ENCODE data around the gene GYPB.
"Not testable (repeated sequence)": the region's sequence is repeated elsewhere in the genome, so short reads cannot be mapped to it uniquely, and the experiment has no call there.

Gene GYPB

GRCh38 chr4:144049495-144050424, 30.6 kb upstream of the GYPB start:
- H3K79me2 ChIP-seq (ENCODE audit: insufficient read depth, low read length); H3K27me3 ChIP-seq (ENCODE audit: insufficient read depth, low read length); H3K36me3 ChIP-seq (ENCODE audit: insufficient read depth, low read length); H4K20me1 ChIP-seq (ENCODE audit: insufficient read depth, low read length); H2AFZ ChIP-seq (ENCODE audit: low read length); H3K9me2 ChIP-seq (ENCODE audit: low read depth, low read length); H3K9ac ChIP-seq (ENCODE audit: low read length); H3K4me2 ChIP-seq (ENCODE audit: low read length); H3F3A ChIP-seq (ENCODE audit: insufficient read depth, low read length); H3K4me3 ChIP-seq (ENCODE audit: low read depth, low read length, poor library complexity, severe bottlenecking); H3K4me1 ChIP-seq (ENCODE audit: insufficient read depth, low read length, severe bottlenecking); H3K27ac ChIP-seq (ENCODE audit: low read depth, low read length, poor library complexity, severe bottlenecking); H3K9me3 ChIP-seq (ENCODE audit: low read length): not testable (repeated sequence)

DNA sequence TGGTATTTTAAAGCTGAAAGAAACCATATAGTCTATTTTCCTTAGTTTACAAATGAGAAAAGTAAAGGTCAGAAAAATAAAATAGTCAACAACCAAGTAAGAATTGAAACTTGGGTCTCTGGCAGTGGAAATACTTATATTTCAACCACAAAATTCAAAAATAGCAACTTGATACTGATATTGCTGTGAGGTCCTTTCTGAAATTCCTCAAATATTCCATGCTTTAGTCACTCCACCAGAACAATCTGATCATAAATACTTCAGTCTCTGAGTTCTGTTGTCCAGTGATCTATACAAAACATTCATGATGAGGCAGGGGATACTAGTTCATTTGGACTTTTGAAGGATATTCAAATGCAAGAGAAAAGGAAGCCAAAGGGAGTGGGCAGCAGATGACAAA, 25.8 kb upstream of the GYPB start:
- not testable (repeated sequence) for H3F3A ChIP-seq (ENCODE audit: insufficient read depth, low read length); H3K27me3 ChIP-seq (ENCODE audit: insufficient read depth, low read length); H3K79me2 ChIP-seq (ENCODE audit: insufficient read depth, low read length); H2AFZ ChIP-seq (ENCODE audit: low read length); H3K9ac ChIP-seq (ENCODE audit: low read length); H3K9me3 ChIP-seq (ENCODE audit: low read length); H3K27ac ChIP-seq (ENCODE audit: low read depth, low read length, poor library complexity, severe bottlenecking); H3K36me3 ChIP-seq (ENCODE audit: insufficient read depth, low read length); H3K4me1 ChIP-seq (ENCODE audit: insufficient read depth, low read length, severe bottlenecking); H3K4me2 ChIP-seq (ENCODE audit: low read length); H3K4me3 ChIP-seq (ENCODE audit: low read depth, low read length, poor library complexity, severe bottlenecking); H4K20me1 ChIP-seq (ENCODE audit: insufficient read depth, low read length); H3K9me2 ChIP-seq (ENCODE audit: low read depth, low read length)

DNA sequence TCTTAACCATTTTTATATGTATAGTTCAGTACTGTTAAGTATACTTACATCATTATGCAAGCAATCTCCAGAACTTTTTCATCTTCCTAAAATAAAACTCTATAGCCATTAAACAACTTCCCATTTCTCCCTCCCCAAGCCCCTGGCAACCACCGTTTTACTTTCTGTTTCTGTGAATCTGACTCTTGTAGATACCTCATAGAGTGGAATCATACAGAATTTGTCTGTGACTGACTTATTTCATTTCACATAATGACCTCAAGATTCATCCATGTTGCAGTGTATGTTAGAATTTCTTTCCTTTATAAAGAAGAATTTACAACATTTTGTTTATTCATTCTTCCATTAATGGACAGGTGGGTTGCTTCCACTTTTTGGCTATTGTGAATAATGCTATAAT, 13.4 kb upstream of the GYPB start:
- H3K9me3 ChIP-seq (ENCODE audit: low read length); H3K27me3 ChIP-seq (ENCODE audit: insufficient read depth, low read length); H3F3A ChIP-seq (ENCODE audit: insufficient read depth, low read length); H3K4me1 ChIP-seq (ENCODE audit: insufficient read depth, low read length, severe bottlenecking); H2AFZ ChIP-seq (ENCODE audit: low read length); H3K79me2 ChIP-seq (ENCODE audit: insufficient read depth, low read length); H3K9me2 ChIP-seq (ENCODE audit: low read depth, low read length); H4K20me1 ChIP-seq (ENCODE audit: insufficient read depth, low read length); H3K9ac ChIP-seq (ENCODE audit: low read length); H3K36me3 ChIP-seq (ENCODE audit: insufficient read depth, low read length); H3K4me2 ChIP-seq (ENCODE audit: low read length); H3K4me3 ChIP-seq (ENCODE audit: low read depth, low read length, poor library complexity, severe bottlenecking); H3K27ac ChIP-seq (ENCODE audit: low read depth, low read length, poor library complexity, severe bottlenecking): not testable (repeated sequence)

DNA sequence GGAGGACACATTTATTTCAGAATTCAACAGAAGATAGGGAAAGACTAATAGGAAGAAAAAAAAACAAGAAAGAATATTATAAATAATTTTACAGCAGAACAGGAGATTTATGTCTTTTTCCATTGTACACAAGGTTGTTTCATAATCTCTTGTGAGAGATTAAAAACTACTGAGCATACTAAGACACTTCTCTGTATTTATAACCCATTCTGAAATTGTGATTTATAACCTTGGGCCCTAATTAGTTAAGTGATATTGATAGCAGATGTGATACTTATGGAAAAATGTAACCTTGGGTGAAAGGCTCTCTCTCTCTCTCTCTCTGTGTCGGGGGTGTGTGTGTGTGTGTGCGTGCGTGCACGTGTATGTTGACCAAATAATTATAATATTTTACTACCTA, 12.7 kb upstream of the GYPB start:
- H3K9me2 ChIP-seq (ENCODE audit: low read depth, low read length); H4K20me1 ChIP-seq (ENCODE audit: insufficient read depth, low read length); H3K27ac ChIP-seq (ENCODE audit: low read depth, low read length, poor library complexity, severe bottlenecking); H3K36me3 ChIP-seq (ENCODE audit: insufficient read depth, low read length); H3K4me2 ChIP-seq (ENCODE audit: low read length); H3K4me3 ChIP-seq (ENCODE audit: low read depth, low read length, poor library complexity, severe bottlenecking); H3K27me3 ChIP-seq (ENCODE audit: insufficient read depth, low read length); H2AFZ ChIP-seq (ENCODE audit: low read length); H3K79me2 ChIP-seq (ENCODE audit: insufficient read depth, low read length); H3K4me1 ChIP-seq (ENCODE audit: insufficient read depth, low read length, severe bottlenecking); H3K9me3 ChIP-seq (ENCODE audit: low read length); H3F3A ChIP-seq (ENCODE audit: insufficient read depth, low read length); H3K9ac ChIP-seq (ENCODE audit: low read length): not testable (repeated sequence)

- H4K20me1 ChIP-seq (ENCODE audit: insufficient read depth, low read length); H3K36me3 ChIP-seq (ENCODE audit: insufficient read depth, low read length); H3K9me3 ChIP-seq (ENCODE audit: low read length); H3K27ac ChIP-seq (ENCODE audit: low read depth, low read length, poor library complexity, severe bottlenecking); H3K27me3 ChIP-seq (ENCODE audit: insufficient read depth, low read length); H3K4me2 ChIP-seq (ENCODE audit: low read length); H3K9me2 ChIP-seq (ENCODE audit: low read depth, low read length); H2AFZ ChIP-seq (ENCODE audit: low read length); H3K4me3 ChIP-seq (ENCODE audit: low read depth, low read length, poor library complexity, severe bottlenecking); H3K4me1 ChIP-seq (ENCODE audit: insufficient read depth, low read length, severe bottlenecking); H3K79me2 ChIP-seq (ENCODE audit: insufficient read depth, low read length); H3K9ac ChIP-seq (ENCODE audit: low read length); H3F3A ChIP-seq (ENCODE audit: insufficient read depth, low read length): not testable (repeated sequence)
Observed at GRCh38 chr4:144031369-144031768, 12.2 kb upstream of the GYPB start.

GRCh38 chr4:144030708-144031107, 11.5 kb upstream of the GYPB start:
- not testable (repeated sequence) for H3K27ac ChIP-seq (ENCODE audit: low read depth, low read length, poor library complexity, severe bottlenecking); H3K36me3 ChIP-seq (ENCODE audit: insufficient read depth, low read length); H3K9me3 ChIP-seq (ENCODE audit: low read length); H2AFZ ChIP-seq (ENCODE audit: low read length); H3K27me3 ChIP-seq (ENCODE audit: insufficient read depth, low read length); H3K79me2 ChIP-seq (ENCODE audit: insufficient read depth, low read length); H4K20me1 ChIP-seq (ENCODE audit: insufficient read depth, low read length); H3K4me2 ChIP-seq (ENCODE audit: low read length); H3K9ac ChIP-seq (ENCODE audit: low read length); H3F3A ChIP-seq (ENCODE audit: insufficient read depth, low read length); H3K9me2 ChIP-seq (ENCODE audit: low read depth, low read length); H3K4me3 ChIP-seq (ENCODE audit: low read depth, low read length, poor library complexity, severe bottlenecking); H3K4me1 ChIP-seq (ENCODE audit: insufficient read depth, low read length, severe bottlenecking)

DNA sequence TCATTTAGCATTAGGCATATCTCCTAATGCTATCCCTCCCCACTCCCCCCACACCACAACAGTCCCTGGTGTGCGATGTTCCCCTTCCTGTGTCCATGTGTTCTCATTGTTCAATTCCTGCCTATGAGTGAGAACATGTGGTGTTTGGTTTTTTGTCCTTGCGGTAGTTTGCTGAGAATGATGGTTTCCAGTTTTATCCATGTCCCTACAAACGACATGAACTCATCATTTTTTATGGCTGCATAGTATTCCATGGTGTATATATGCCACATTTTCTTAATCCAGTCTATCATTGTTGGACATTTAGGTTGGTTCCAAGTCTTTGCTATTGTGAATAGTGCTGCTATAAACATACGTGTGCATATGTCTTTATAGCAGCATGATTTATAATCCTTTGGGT, 7.5 kb upstream of the GYPB start:
- not testable (repeated sequence) for H3K4me1 ChIP-seq (ENCODE audit: insufficient read depth, low read length, severe bottlenecking); H3K27me3 ChIP-seq (ENCODE audit: insufficient read depth, low read length); H3K27ac ChIP-seq (ENCODE audit: low read depth, low read length, poor library complexity, severe bottlenecking); H3K9me2 ChIP-seq (ENCODE audit: low read depth, low read length); H4K20me1 ChIP-seq (ENCODE audit: insufficient read depth, low read length); H3K79me2 ChIP-seq (ENCODE audit: insufficient read depth, low read length); H3K9me3 ChIP-seq (ENCODE audit: low read length); H2AFZ ChIP-seq (ENCODE audit: low read length); H3K9ac ChIP-seq (ENCODE audit: low read length); H3K36me3 ChIP-seq (ENCODE audit: insufficient read depth, low read length); H3K4me2 ChIP-seq (ENCODE audit: low read length); H3F3A ChIP-seq (ENCODE audit: insufficient read depth, low read length); H3K4me3 ChIP-seq (ENCODE audit: low read depth, low read length, poor library complexity, severe bottlenecking)
